MCF 10A (cell line): ENCODE measurements around the gene PHF13. TPM values are rescaled to one million over a fixed set of nuclear protein-coding genes. Genes with fewer than 3 reads are reported as not detected.

Experiments used
- BruUV-seq: library from RNA; stranded (reverse); fragments of 400-500 nt; replicated peaks from 2 replicates; lab custom pipeline; 2021; lab: Mats Ljungman, UMichigan
- CTCF ChIA-PET: fragments of 300-600 bp; sonication (Branson Sonifier 250); formaldehyde crosslinking; extraction: SDS; loops from one replicate; lab custom pipeline; 2021; ENCODE audit warnings: antibody characterized with exemption, inconsistent platforms; lab: Yijun Ruan, JAX
- POLR2A ChIA-PET: fragments of 300-600, 350-650 bp; sonication (Branson Sonifier 250); formaldehyde crosslinking; extraction: SDS; loops from one replicate; lab custom pipeline; 2020; ENCODE audit warnings: antibody characterized with exemption, inconsistent platforms; lab: Yijun Ruan, JAX
- DNase-seq: peaks from one replicate; pipeline ENCODE4 v3.0.0-alpha.2; 2018; ENCODE audit not compliant: unreplicated experiment
- H3K27ac Mint-ChIP-seq: one replicate; pipeline ENCODE4 v1.8.0; 2022; ENCODE audit warnings: mild to moderate bottlenecking, low read depth, mixed read lengths; ENCODE audit not compliant: unreplicated experiment
- H3K27me3 Mint-ChIP-seq: one replicate; pipeline ENCODE4 v1.8.0; 2022; ENCODE audit warnings: mixed read lengths; ENCODE audit not compliant: insufficient read depth, unreplicated experiment
- H3K36me3 Mint-ChIP-seq: one replicate; pipeline ENCODE4 v1.8.0; 2022; ENCODE audit warnings: mild to moderate bottlenecking, moderate library complexity, mixed read lengths; ENCODE audit not compliant: insufficient read depth, unreplicated experiment
- H3K4me1 Mint-ChIP-seq: one replicate; pipeline ENCODE4 v1.8.0; 2022; ENCODE audit warnings: mixed read lengths; ENCODE audit not compliant: insufficient read depth, unreplicated experiment
- H3K4me3 Mint-ChIP-seq: one replicate; pipeline ENCODE4 v1.8.0; 2022; ENCODE audit warnings: mild to moderate bottlenecking, moderate library complexity, mixed read lengths; ENCODE audit not compliant: unreplicated experiment
- H3K9me3 Mint-ChIP-seq: one replicate; pipeline ENCODE4 v1.8.0; 2022; ENCODE audit warnings: mixed read lengths; ENCODE audit not compliant: unreplicated experiment
- intact Hi-C: fragments of 100-400 bp; cut with micrococcal nuclease; formaldehyde crosslinking; loops from 2 replicates; pipeline ENCODE4 v1.14.1; 2022
- total RNA-seq: library from RNA; stranded (reverse); gene quantifications from 2 replicates; pipeline ENCODE4 v1.2.3, GENCODE V29; 2022
- TF ChIP-seq, protein P1 (sequence below): fragments of 200-600 bp; IDR thresholded peaks from one replicate; pipeline ENCODE4 v1.8.0; 2022; ENCODE audit warnings: antibody characterized with exemption, mild to moderate bottlenecking; ENCODE audit not compliant: unreplicated experiment

Gene PHF13
- total RNA-seq, 1 experiment from 2014 or later, result 10.3 TPM

DNA sequence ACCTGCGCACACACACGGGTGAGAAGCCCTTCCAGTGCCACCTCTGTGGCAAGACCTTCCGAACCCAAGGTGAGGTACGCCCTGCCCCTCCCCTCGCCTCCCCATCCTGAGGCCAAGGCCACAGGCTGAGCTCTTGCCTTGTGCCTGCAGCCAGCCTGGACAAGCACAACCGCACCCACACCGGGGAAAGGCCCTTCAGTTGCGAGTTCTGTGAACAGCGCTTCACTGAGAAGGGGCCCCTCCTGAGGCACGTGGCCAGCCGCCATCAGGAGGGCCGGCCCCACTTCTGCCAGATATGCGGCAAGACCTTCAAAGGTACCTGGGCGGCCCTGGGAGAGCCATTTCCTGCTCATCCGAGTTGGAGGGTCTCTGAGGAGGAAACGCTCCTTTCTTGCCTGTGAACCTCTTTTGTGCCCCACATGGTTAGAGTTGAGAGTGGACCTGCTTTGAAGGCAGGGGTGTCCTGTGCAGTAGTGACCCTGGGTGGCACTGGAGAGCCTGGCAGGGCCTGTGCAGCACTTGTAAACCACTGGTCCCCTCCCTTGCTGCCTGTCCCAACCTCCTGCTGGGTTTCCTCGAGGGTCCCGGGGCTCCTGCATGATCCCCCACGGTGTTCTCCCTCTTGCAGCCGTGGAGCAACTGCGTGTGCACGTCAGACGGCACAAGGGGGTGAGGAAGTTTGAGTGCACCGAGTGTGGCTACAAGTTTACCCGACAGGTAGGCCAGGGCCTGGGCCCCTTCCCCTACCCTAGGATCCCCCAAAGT lies 25.2 kb upstream of the PHF13 start:
- POLR2A ChIA-PET, result interaction anchor here (0.6 to 6.9 kb wide), 15 partner anchors 8 to 98 kb away, joined by 3 to 69 read pairs (median 3); partner anchors contain the start of genes KLHL21, NOL9, PLEKHG5 and TAS1R1
- intact Hi-C loops, result no loop called here
- TF ChIP-seq, protein P1, sequence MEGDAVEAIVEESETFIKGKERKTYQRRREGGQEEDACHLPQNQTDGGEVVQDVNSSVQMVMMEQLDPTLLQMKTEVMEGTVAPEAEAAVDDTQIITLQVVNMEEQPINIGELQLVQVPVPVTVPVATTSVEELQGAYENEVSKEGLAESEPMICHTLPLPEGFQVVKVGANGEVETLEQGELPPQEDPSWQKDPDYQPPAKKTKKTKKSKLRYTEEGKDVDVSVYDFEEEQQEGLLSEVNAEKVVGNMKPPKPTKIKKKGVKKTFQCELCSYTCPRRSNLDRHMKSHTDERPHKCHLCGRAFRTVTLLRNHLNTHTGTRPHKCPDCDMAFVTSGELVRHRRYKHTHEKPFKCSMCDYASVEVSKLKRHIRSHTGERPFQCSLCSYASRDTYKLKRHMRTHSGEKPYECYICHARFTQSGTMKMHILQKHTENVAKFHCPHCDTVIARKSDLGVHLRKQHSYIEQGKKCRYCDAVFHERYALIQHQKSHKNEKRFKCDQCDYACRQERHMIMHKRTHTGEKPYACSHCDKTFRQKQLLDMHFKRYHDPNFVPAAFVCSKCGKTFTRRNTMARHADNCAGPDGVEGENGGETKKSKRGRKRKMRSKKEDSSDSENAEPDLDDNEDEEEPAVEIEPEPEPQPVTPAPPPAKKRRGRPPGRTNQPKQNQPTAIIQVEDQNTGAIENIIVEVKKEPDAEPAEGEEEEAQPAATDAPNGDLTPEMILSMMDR, result no peak
- Mint-ChIP-seq H3K27me3 (no peaks in the 10 kb centered on the region), H3K27ac (peak overlapping the region; percentile 66), H3K4me3 (peak overlapping the region; percentile 23), H3K4me1 (peaks cover 17% of the 10 kb centered on the region), H3K36me3 (peaks cover 49% of the 10 kb centered on the region), H3K9me3 (no peaks in the 10 kb centered on the region)
- DNase-seq, result peak; percentile 34
- CTCF ChIA-PET, result interaction anchor here (0.6 to 1.5 kb wide), 4 partner anchors 8 to 372 kb away, joined by 3 to 6 read pairs (median 4); partner anchors contain the start of genes NOL9 and TAS1R1
- no TSS peak for BruUV-seq

DNA sequence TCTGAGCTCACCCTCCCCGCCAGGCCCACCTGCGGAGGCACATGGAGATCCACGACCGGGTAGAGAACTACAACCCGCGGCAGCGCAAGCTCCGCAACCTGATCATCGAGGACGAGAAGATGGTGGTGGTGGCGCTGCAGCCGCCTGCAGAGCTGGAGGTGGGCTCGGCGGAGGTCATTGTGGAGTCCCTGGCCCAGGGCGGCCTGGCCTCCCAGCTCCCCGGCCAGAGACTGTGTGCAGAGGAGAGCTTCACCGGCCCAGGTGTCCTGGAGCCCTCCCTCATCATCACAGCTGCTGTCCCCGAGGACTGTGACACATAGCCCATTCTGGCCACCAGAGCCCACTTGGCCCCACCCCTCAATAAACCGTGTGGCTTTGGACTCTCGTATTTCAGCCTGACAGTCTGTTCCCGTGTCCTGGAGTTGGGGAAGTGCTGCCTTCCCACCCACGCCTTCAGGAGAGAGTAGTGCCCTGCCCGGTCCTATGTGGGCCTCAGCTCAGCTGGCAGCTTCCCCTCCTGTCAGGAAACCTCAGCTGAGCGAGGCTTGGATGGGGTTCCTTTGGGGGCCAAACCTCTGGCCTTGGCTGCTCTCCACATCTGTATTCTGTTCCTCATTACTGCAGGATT lies 24.5 kb upstream of the PHF13 start:
- TF ChIP-seq, protein P1, result no peak
- BruUV-seq, result no TSS peak
- POLR2A ChIA-PET, result interaction anchor here (0.7 to 6.9 kb wide), 6 partner anchors 9 to 36 kb away, joined by 3 to 69 read pairs (median 6); partner anchors contain the start of genes KLHL21, TAS1R1 and ZBTB48
- Mint-ChIP-seq H3K27me3 (no peaks in the 10 kb centered on the region), H3K36me3 (peaks cover 56% of the 10 kb centered on the region), H3K4me3 (no peak overlapping the region), H3K27ac (peak overlapping the region; percentile 66), H3K4me1 (peaks cover 17% of the 10 kb centered on the region), H3K9me3 (no peaks in the 10 kb centered on the region)
- no peak for DNase-seq
- intact Hi-C loops, result no loop called here
- CTCF ChIA-PET, result interaction anchor here (0.5 to 0.6 kb wide), 2 partner anchors 139 to 371 kb away, joined by 3 read pairs; no protein-coding TSS in a partner anchor

DNA sequence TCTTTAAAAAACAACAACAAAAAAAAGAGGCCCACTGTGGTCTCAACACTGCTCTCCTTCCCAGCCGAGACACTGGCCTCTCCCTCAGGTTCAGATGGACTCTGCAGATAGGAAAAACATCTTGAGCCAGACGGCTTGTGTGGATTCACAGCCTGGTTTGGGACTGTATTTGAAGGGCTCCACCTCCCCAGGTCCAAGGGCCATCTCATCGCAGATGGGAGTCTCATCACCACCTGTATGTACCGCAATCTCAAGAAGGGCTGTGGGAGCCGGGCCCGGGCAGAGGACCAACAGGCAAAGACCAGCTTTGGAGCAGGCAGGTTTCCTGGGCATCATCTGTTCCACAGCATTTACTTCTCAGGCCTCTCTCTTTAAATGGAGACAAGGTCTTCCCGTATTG lies 23.5 kb upstream of the PHF13 start:
- H3K4me1 Mint-ChIP-seq, result peaks cover 17% of the 10 kb centered on the region
- H3K27ac Mint-ChIP-seq, result no peak overlapping the region
- H3K27me3 Mint-ChIP-seq, result no peaks in the 10 kb centered on the region
- TF ChIP-seq, protein P1, result no peak
- no peak overlapping the region for H3K4me3 Mint-ChIP-seq
- intact Hi-C loops, result no loop called here
- peaks cover 59% of the 10 kb centered on the region for H3K36me3 Mint-ChIP-seq
- H3K9me3 Mint-ChIP-seq, result no peaks in the 10 kb centered on the region
- DNase-seq, result no peak
- CTCF ChIA-PET, result no interaction called here
- BruUV-seq, result no TSS peak
- POLR2A ChIA-PET, result interaction anchor here (0.5 to 6.9 kb wide), 4 partner anchors 8 to 36 kb away, joined by 3 to 69 read pairs (median 14); partner anchors contain the start of genes KLHL21 and ZBTB48

GRCh38 chr1:6591222-6591621 lies 22.3 kb upstream of the PHF13 start:
- Mint-ChIP-seq H3K4me3 (no peak overlapping the region), H3K4me1 (peaks cover 17% of the 10 kb centered on the region), H3K9me3 (no peaks in the 10 kb centered on the region), H3K27me3 (no peaks in the 10 kb centered on the region), H3K27ac (no peak overlapping the region), H3K36me3 (peaks cover 69% of the 10 kb centered on the region)
- intact Hi-C loops, result no loop called here
- TF ChIP-seq, protein P1, result no peak
- ChIA-PET CTCF (no interaction called here), POLR2A (interaction anchor here (1.3 to 6.9 kb wide), 2 partner anchors 11 to 15 kb away, joined by 3 to 69 read pairs; partner anchors contain the start of gene KLHL21)
- no TSS peak for BruUV-seq
- DNase-seq, result no peak
